HG03039 (cell line): ENCODE results near the gene AMOT.
"Not testable (repeated sequence)": the region's sequence is repeated elsewhere in the genome, so short reads cannot be mapped to it uniquely, and the experiment has no call there.

ENCODE experiments used
- ATAC-seq: cut with Tn5 transposase; IDR thresholded peaks from one replicate; pipeline ENCODE4 v1.9.1; 2021; ENCODE audit warnings: mild to moderate bottlenecking, moderate library complexity; ENCODE audit not compliant: unreplicated experiment

The AMOT gene, protein sequence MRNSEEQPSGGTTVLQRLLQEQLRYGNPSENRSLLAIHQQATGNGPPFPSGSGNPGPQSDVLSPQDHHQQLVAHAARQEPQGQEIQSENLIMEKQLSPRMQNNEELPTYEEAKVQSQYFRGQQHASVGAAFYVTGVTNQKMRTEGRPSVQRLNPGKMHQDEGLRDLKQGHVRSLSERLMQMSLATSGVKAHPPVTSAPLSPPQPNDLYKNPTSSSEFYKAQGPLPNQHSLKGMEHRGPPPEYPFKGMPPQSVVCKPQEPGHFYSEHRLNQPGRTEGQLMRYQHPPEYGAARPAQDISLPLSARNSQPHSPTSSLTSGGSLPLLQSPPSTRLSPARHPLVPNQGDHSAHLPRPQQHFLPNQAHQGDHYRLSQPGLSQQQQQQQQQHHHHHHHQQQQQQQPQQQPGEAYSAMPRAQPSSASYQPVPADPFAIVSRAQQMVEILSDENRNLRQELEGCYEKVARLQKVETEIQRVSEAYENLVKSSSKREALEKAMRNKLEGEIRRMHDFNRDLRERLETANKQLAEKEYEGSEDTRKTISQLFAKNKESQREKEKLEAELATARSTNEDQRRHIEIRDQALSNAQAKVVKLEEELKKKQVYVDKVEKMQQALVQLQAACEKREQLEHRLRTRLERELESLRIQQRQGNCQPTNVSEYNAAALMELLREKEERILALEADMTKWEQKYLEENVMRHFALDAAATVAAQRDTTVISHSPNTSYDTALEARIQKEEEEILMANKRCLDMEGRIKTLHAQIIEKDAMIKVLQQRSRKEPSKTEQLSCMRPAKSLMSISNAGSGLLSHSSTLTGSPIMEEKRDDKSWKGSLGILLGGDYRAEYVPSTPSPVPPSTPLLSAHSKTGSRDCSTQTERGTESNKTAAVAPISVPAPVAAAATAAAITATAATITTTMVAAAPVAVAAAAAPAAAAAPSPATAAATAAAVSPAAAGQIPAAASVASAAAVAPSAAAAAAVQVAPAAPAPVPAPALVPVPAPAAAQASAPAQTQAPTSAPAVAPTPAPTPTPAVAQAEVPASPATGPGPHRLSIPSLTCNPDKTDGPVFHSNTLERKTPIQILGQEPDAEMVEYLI

DNA sequence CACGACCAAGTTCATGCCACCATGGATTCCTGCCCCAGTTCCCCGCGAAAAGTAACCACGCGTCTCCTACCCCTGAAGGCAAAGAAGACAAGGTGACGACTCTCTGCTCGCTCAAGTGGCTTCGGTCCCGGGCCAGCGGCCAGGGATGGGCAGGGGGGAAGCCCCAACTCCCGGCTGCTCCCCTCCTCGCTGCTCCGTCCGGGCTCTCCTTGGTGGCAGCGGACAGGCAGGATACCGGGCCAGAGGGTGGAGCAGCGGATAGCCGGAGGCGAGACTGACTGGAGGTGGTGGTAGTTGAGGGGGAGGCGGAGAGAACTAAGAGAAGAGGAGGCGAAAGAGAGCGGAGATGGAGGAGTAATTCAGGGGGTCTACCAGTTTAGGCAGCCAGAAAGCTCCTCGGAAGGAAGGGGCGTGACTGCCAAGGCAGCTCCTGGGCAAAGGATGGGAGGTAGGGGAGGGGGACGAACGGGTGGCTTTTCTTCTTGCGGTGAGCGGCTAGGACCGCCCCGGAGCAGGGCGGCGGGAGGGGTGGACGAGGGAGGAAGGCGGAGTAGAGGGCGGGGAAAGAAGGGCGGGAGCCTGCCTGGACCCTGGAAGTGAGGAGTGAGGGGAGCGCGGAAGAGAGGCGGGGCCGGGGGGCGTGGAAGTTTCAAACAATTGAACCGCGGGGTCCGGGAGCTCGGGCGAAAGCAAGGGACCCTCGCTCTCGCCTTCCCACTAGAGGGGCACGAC is at the start of gene AMOT:
Gene AMOT (minus strand): TSS at position 450 of the 732 bp plus-strand sequence. CDS start 17,705 bp downstream, outside the sequence.
- ATAC-seq = peak; percentile 71

DNA sequence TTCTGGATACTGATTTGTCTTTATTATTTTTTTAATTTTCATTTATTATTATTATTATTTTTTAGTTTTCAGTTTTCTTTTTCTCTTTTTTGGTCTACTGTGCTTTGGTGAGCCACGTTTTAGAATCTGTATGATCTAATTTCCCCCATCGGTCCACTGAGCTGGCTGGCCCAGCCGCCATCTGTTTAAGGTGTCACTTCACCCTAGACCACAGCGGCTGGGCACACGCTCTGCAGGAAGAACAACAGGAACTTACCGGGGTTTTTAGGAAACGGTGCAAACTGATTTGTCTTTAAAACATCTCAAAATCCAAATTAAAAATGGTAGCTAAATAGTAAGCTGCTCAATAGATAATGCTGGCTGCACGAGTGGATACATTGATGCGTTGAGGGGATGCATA is 48.8 kb upstream of the AMOT start:
- ATAC-seq = no peak

DNA sequence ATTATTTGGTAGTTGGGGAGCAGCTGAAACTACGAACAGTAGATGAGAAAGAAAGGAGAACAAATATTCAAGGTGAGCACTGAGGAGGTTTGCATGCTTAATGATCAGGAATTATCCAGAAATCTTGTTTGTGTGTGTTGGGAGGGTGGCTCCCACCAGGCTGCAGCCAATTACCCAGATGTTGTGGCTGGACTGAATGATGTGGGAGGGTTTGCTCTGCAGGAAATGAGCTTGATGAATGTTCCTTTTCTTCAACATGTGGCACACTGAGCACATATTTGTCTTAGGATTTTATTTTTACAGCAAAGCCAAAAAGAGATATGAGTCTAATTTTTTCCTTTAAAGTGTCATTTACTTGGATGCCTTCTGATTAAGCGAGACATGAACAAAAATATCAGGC is 48.3 kb upstream of the AMOT start:
- no peak for ATAC-seq

DNA sequence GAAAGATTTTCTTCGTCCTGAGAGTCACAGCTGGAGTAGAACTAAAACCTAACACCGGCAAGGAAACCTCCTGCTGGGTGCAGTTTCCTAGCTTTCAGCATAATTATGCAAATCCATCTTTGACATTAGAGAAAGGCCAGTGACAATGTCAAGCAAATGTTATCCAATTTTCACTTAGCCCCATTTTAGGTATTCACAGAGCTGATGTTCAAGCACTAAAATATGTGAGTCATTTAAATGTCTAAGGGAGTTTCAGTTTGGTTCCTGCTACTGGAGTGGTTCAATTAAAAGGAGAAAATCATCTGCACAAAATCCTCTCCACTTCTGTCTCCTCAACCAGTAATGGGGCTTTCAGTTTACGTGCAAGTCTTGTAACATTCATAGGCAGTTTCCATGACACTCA is 37.1 kb upstream of the AMOT start:
- peak; percentile 43 for ATAC-seq

DNA sequence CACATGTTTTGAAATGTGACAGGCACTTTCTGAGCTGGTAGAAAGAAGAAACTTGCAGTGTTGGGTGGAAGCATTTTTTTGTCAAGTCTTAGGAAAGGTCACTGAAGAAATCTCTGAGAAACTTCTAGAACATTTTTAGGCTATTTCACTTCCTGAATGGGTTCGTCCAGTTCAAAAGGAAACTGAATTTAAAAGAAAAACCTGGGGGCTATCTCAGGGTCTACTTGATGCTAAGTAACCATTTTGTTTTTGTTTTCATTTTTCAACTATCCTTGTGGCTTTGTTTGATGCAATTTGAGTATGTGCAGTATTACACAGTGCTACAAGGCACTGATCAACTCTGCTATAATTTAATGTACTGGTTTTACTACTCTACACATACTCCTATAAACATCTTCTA is 34.0 kb upstream of the AMOT start:
- no peak for ATAC-seq

DNA sequence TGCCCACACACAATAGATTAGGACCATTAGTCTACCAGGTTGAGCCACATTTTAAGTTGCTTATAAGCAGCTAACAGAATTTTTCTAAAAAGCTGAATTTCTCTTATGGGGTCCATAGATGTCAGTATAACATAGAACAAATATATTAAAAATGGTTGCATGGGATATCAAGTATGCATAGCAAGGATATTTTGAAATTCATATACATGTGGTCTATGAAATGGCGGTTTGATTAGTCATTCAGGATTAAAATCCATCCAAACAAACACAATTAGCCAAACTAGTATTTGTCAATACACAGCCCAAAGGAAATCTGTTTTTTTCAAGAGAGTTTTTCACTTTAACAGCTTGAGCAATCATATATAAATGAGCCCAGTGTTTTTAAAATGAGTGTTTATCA is 33.5 kb upstream of the AMOT start:
- ATAC-seq = no peak

DNA sequence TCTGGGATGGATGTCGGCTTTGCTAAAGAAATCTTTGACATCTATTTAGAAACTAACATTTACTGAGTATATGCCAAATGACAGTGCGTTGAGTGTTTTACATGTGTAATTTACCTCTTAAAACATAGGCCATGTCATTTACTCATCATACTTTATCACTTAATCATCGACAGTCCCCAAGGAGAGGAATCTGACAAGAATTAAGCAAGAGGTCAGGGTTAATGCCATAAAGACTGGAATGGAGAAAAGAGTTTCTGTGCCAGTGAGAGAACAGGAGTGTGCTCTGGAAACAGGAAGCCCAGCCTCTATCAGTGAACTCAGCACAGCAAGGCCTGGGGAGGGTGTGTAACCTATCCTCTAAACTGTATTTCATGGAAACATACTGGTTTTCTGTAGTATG is 28.0 kb upstream of the AMOT start:
- ATAC-seq = no peak

DNA sequence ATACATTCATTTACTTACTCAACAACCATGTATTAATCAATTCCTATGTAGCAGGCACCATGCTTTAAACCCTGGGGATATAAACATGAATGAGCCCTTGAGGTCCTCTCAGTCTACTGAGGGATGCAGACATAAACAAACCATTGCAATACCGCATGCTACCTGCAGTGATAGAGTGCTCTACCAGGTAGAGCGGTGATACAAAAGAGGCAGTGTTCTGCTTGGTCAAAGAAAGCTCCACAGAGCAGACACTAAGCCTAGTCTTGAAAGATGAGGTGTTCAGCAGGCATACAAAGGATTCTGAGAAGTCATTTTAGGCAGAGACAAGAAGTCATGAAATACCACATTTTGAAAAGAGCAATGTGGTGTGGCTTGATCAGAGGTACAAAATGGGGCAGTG is 26.9 kb upstream of the AMOT start:
- ATAC-seq = peak; percentile 68

DNA sequence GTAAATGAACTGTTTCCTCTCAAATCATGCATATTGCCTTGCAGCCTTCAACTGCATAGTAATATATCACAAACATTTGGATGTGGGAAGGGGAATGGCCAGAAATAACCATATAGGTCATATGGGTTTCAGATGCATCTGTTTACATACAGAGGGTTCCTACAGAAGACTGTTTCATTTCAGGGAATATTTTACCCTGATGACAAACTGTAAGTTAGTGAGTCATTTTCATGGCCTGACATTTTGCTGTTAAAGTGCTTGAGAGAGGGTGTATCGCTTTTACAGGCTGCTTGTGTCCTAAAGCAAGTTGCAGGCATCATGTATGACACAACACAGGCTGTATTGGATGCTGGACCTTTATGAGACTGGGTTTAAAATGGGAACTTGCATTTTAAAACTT is 25.5 kb upstream of the AMOT start:
- no peak for ATAC-seq

DNA sequence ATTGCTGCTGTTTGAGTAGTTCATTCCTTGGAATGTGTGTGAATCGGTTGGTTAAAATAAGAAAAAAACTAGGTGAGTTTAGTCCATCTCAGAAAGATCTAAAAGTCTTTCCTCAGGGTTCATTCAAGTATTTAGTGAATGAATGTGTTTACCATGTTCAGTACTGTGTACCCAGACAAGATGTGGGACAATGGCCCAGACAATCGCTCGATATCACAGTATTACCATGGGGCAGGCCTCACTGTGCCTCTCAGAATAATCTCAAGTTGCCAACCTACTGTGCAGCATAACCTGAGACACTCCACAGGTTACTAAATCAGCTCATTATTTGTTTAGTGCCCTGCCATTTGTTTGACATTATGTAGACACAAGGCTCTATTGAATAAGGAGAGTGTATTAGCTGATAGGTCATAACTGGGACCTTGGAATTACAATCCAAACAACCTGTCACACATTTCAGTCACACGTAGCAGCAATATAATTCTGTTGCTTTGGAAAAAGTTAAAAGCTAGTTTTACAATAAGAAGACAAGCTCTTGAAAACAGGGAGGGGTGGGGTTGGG is 24.9 kb upstream of the AMOT start:
- ATAC-seq = no peak

DNA sequence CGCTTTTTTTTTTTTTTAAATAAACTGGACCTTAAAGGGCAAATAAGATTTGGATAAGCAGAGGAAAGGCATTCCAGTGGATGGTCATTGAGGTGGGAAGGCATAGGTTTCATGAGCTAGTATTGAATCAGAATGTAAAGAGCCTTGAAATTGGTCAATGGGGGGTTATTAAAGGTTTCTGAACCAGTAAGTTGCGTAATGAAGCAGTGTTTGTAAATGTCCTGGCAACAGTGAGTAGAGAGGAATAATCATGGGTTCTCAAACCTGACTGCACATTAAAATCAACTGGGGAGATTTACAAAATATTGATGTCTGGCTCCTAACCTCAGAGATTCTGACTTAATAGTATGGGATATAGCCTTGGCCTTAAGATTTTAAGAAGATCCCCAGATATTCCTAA is 23.2 kb upstream of the AMOT start:
- ATAC-seq = no peak

DNA sequence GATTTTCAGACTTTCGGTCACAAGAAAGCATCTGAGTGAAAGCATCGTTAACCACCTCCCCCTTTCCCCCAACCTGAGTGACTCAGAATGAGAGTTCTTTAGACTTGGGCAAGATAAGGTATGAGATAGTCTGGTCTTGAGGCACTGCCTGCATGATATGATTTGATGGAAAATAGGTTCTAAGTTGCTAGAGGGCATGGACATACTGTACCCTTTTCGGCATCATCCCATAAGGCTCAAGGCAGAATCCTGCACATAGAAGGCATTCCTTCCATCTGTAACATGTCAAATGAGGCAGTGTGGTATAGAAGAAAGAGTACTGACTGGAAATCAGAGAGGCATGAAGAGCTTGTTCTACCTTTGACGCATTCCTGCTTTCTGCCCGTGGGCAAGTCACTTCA is 16.8 kb upstream of the AMOT start:
- ATAC-seq = no peak

DNA sequence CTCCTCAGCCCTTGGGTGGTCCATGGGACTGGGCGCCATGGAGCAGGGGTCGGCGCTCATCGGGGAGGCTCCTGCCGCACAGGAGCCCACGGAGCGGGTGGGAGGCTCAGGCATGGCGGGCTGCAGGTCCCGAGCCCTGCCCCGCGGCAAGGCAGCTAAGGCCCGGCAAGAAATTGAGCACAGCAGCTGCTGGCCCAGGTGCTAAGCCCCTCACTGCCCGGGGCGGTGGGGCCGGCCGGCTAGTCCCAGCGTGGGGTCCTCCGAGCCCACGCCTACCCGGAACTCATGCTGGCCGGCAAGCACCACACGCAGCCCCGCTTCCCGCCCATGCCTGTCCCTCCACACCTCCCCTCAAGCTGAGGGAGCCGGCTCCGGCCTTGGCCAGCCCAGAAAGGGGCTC is 14.3 kb upstream of the AMOT start:
- not testable (repeated sequence) for ATAC-seq

DNA sequence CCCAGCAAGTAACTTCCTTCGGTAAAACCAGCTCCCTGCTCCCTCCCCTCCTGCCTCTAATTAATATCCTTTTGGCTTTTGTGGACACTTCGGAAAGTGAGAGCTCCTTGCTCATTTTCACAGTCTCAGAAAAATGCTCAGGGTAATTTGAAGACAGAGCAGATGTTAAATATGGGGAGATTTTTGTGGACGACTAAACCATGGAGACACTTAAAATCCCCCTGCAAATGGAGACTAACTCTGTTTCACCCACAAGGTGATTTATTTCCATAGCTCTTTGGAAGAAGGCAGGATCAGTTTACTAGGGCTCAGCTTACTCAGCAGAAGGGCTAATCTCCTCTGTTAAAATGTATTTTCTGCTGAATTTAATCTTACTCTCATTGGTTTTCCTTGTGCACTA is 12.2 kb upstream of the AMOT start:
- ATAC-seq = no peak

DNA sequence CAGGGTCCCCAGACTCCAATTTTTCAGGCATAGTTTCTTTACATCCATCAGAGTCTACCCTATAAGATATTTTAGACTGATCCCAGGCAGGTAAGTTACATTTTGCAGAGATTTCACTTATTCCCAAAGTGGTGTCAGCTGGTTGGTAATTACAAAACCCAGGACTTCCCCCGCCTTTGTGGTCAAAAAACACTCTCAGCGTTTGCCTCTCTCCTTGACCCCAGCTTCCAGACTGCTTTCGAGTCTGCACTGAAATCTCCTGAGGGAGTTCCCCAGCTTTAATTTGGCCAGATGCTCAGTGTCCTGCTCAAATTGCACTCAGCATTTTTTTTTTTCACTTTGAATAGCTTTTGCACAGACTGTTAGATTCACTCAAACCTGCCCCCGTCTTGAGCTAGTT is 11.2 kb upstream of the AMOT start:
- ATAC-seq = peak; percentile 62

DNA sequence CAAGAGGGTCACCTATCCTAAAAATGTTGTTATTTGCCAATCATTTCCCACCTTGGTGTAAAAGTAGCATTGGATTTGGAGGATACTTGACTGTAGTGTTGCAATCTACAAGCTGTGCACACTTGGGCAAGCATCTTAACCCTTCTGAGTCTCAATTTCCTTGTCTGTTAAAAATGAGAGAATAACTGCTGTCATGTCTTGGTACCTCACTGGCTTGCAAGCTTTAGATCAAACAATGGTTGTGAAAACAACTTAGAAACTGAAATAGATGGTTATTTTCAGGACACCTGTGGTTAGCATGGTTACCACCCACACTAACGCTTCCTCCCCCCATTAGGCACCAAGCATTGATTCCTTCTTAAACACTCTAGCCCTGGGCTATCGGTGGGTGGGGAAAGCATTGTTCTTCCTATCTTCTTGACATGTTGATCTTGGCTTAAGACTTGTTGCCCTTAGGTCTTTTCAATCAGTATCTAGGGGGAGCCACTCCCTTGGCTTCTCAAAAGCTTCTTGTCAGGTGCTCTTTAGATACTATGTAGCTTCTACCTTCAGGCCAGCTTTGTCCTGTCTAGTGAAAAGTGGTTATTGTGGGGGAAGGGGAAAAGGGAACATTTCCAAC is 10.6 kb upstream of the AMOT start:
- ATAC-seq = peak; percentile 80

DNA sequence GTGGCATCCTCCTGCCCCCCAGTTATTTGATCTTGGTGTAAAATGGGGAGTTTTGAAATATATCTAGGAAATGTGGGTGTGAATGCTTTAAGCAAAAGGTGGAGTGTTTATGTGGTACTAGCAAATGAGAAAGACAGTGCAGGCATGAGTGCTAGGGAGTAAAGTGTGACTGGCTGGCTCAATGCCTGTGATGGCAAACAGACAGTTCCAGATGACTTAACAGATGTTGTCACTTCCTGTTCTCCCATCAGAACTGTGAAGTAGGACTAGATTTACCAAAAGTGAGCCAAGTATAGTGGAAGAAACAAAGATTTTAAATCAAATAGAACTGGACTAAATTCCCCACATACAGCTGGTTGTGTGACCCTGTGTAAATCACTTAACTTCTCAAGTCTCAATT is 8.4 kb upstream of the AMOT start:
- no peak for ATAC-seq

DNA sequence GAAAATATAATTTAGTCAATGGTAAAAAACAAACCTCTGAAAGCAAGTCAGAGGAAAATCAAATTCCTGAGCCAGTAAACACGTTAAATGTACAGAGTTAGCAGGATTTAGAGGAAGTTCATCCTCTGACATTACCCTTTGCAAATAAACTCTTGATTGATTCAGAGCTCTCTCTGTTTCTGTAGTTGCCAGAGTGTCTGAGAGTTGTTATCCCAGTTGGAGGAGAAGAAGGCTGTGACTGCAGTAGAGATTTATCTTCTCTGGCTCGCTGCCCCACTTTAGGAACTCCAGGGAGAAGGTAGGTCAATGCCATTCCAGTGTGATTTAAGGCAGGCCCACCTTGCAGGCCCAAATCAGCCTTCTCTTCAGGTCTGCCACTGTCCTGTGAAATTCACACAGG is 6.2 kb upstream of the AMOT start:
- ATAC-seq = no peak

DNA sequence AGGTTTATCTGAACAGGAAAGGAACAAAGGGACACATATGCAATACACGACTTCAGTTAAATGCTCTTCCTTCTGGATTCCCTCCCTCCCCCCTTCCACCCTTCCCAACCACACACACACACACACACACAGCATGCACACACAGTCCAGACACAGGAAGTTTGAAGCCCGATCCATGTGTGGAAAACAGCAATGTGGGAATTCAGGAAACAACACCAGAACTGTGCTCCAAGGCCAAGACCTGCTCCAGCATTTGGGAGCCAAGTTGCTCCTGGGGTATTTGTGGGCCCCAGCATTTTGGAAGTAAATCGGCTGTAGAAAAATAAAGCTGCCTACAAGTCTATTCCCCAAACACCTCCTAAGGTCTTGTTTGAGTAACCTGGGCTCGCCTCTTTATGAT is 5.6 kb upstream of the AMOT start:
- ATAC-seq = no peak

DNA sequence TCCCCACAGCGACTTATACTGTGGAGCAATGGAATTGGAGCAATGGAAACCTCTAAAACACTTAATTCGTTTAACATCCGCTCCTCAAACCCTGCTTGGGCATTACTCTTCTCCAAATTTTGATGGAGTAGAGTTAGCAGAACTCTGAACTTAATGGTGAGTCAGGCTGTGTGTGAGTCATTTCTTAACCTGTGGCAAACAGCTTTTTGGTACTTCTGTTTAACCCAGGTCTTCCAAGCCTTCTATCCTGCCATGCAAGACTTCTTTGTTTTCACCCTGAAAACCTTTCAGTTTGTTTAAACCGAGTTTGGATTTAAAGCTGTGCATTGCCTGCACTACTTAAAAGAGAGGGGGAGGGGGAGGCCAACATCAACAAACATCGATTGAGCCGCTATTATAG is 3.6 kb upstream of the AMOT start:
- no peak for ATAC-seq
